Astrocyte of the cerebellum (primary cell): ENCODE results near the gene DENND1B.

Source experiments
- DNase-seq: peaks from one replicate; pipeline ENCODE4 v3.0.0-alpha.2; 2011; ENCODE audit warnings: low read depth
- H3K4me3 ChIP-seq: 2 replicates; pipeline ENCODE4 v1.5.1; 2011; ENCODE audit warnings: mild to moderate bottlenecking, low read depth, low read length, moderate library complexity
- in situ Hi-C: cut with HindIII; loops from 2 replicates; pipeline ENCODE4 v1.10.0; 2017; ENCODE audit warnings: low sequenced_read_pairs
- TF ChIP-seq, protein P1 (sequence below): IDR thresholded peaks from 2 replicates; pipeline ENCODE4 v1.5.1; 2012; ENCODE audit warnings: low read length, low read depth, moderate library complexity, mild to moderate bottlenecking; ENCODE audit errors: missing control alignments

The DENND1B gene

DNA sequence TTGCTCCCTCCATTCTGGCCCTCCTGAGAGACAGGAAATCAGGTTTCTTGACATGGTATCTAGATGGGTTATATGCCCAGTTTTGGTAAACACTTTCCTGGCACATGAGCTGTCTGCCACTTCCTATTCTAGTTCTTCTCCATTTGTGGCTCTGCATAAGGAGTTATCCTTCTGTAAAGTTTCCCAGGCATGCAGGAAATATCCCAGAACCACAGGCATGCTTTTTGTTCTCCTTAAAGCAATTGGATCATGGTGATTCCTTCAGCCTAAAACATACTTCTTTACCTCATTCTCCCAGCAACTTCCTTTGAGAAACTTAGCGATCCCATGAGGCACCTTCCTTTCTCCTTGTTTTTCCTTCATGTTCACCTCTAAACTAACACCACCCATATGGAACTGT, 307.4 kb downstream of the DENND1B start:
- H3K4me3 ChIP-seq, result no peak overlapping the region
- TF ChIP-seq, protein P1, sequence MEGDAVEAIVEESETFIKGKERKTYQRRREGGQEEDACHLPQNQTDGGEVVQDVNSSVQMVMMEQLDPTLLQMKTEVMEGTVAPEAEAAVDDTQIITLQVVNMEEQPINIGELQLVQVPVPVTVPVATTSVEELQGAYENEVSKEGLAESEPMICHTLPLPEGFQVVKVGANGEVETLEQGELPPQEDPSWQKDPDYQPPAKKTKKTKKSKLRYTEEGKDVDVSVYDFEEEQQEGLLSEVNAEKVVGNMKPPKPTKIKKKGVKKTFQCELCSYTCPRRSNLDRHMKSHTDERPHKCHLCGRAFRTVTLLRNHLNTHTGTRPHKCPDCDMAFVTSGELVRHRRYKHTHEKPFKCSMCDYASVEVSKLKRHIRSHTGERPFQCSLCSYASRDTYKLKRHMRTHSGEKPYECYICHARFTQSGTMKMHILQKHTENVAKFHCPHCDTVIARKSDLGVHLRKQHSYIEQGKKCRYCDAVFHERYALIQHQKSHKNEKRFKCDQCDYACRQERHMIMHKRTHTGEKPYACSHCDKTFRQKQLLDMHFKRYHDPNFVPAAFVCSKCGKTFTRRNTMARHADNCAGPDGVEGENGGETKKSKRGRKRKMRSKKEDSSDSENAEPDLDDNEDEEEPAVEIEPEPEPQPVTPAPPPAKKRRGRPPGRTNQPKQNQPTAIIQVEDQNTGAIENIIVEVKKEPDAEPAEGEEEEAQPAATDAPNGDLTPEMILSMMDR, result no peak
- peak; percentile 48 for DNase-seq
- in situ Hi-C loops, result no loop called here

DNA sequence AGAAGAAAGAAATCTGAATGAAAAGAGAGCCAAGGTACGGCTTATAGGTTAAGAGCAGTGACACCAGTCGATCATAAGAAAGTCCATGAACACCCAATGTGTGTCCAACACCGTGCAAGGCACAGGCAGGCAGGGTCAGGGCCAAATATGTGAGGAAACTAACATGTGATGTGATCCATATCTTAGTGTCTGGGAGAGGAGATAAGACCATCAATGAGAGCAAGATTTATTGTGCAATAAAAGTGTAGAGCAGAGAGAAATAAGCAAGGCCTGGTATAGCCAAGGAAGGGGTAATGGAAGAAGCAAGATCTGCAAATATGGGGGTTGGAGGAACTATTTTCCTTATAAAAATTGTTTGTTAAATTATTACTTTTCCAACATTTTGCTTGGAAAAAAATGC, 308.5 kb downstream of the DENND1B start:
- TF ChIP-seq, protein P1, result no peak
- in situ Hi-C loops, result no loop called here
- DNase-seq, result no peak
- no peak overlapping the region for H3K4me3 ChIP-seq

DNA sequence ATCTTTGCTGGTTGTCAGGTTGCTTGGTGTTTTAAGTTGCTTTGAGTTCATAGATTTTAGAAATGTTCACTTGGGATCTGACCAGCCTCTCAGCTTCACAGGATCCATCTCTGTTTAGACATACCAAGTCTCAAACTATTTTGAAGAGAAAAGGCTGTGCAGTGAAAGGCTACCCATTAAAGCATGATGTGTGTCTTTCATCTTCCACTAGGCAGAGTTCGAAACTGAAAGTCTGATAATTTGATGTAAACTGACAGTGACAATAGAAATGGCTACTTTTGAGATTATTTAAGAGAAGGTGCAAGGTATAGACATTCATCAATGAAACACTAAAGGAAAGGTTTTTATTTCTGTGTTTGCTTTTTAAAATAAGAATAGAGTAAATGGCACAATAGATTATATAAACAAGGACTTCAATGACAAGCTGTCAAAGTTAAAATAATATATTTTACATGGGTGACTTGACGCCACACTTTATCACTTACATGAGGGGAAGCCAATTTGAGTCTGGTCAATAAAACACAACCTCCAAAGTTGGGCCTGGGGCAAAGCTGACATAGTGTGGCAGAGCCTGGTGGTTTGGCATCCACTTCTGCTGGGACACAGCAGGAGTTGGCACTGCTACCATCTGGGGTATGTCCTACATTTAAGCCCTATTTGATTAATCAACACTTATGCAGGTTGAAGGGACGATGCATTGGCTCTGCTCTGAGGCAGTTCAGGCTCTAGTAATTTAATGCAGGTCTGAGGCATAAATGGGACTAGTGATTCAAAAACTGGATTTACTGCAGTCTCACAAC, 309.6 kb downstream of the DENND1B start:
- no peak overlapping the region for H3K4me3 ChIP-seq
- no peak for DNase-seq
- in situ Hi-C loops, result no loop called here
- TF ChIP-seq, protein P1, result no peak

DNA sequence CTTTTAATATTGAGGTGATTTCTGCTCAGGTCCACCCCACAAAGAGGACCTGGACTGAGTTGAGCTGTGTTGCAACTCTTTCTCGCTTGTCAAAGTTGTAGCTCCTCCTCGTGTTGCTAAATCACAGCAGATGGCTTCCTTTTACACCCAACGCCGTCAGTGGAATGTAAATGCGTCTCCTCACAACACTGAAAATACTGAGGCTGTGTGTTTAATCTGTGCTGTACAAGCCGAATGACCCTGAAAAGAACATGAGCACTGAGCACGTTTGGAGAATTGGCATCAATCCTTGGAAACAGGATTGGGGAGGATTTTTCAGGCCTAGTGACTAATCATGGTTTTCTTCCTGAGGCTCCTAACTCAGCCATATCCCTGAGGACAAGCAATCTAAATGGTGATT, 311.2 kb downstream of the DENND1B start:
- TF ChIP-seq, protein P1, result no peak
- H3K4me3 ChIP-seq, result no peak overlapping the region
- DNase-seq, result peak; percentile 55
- in situ Hi-C loops, result no loop called here

DNA sequence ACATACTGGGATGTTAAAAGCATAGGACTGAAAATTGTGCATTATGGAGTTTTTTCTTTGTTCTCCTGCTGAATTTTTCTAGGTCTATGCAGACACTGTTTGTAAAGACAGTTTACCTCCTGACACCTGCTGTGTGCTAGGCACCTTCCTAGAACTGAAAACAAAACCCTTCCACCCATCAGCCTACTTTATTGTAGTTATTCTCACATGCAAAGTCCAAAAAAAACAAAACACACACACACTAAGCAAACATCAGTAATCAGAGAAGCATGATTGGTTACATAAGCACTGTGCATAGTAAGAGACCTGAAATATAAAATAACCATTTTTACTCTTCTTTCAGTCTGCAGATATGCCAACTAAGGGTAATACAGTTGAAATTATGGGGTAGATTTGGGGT, 312.1 kb downstream of the DENND1B start:
- in situ Hi-C loops, result no loop called here
- DNase-seq, result no peak
- TF ChIP-seq, protein P1, result no peak
- H3K4me3 ChIP-seq, result no peak overlapping the region

DNA sequence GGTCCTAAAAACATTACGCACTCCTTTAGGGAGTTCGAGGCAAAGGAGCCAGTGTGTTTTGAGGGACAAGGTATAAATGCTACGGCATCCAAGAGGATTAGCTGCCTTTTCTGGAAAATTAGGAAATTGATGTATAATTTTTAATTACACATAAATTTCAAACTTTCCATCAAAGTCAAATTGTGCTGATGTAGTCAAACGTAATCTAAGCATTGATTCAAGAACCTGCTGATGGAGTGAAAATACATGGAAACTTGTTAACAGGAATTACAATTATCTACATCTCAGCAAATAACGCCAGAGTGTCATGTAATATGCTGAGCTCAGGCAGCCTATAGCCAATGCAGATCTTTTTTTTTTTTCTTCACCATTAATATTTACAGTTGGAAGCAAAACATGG, 312.7 kb downstream of the DENND1B start:
- in situ Hi-C loops, result no loop called here

More for the DNA sequence above, 312.7 kb downstream of the DENND1B start:
- no peak for DNase-seq
- TF ChIP-seq, protein P1, result no peak
- H3K4me3 ChIP-seq, result no peak overlapping the region
